ENCODE data around the gene FGFR3.

Gene FGFR3

GRCh38 chr4:1830642-1831228, 37.6 kb downstream of the FGFR3 start:
- Histone ChIP-seq H3K79me2 (ENCODE audit: insufficient read depth, low read depth) (no peaks in the 10 kb centered on the region), H4K20me1 (ENCODE audit: insufficient read depth) (no peaks in the 10 kb centered on the region), H3K4me3 (IDR thresholded peaks at IDR 0.05; ENCODE audit: insufficient read depth, low read depth, low read length) (no peak overlapping the region), H2AFZ (ENCODE audit: low read depth) (no peak overlapping the region), H3K27me3 (ENCODE audit: insufficient read depth, low read depth) (no peaks in the 10 kb centered on the region), H3K27ac (no peak overlapping the region), H3K9ac (no peak overlapping the region), H3K4me1 (ENCODE audit: low read depth, poor library complexity, severe bottlenecking) (no peaks in the 10 kb centered on the region), H3K36me3 (ENCODE audit: insufficient read depth) (no peaks in the 10 kb centered on the region), H3K4me2 (no peak overlapping the region)
- TF ChIP-seq CTCF (conservative IDR thresholded peaks at IDR 0.05; ENCODE audit: low read depth, low read length) = no peak

- Histone ChIP-seq H3K27me3 (ENCODE audit: insufficient read depth, low read depth) (no peaks in the 10 kb centered on the region), H3K9ac (no peak overlapping the region), H3K79me2 (ENCODE audit: insufficient read depth, low read depth) (no peaks in the 10 kb centered on the region), H4K20me1 (ENCODE audit: insufficient read depth) (no peaks in the 10 kb centered on the region), H3K4me2 (no peak overlapping the region), H3K36me3 (ENCODE audit: insufficient read depth) (no peaks in the 10 kb centered on the region), H3K4me3 (IDR thresholded peaks at IDR 0.05; ENCODE audit: insufficient read depth, low read depth, low read length) (no peak overlapping the region), H3K4me1 (ENCODE audit: low read depth, poor library complexity, severe bottlenecking) (no peaks in the 10 kb centered on the region), H3K27ac (no peak overlapping the region), H2AFZ (ENCODE audit: low read depth) (no peak overlapping the region)
- TF ChIP-seq CTCF (conservative IDR thresholded peaks at IDR 0.05; ENCODE audit: low read depth, low read length) = no peak
Measured at GRCh38 chr4:1831331-1831730, 38.2 kb downstream of the FGFR3 start.

GRCh38 chr4:1832690-1833089, 39.6 kb downstream of the FGFR3 start:
- Histone ChIP-seq H3K27me3 (ENCODE audit: insufficient read depth, low read depth) (no peaks in the 10 kb centered on the region), H3K36me3 (ENCODE audit: insufficient read depth) (no peaks in the 10 kb centered on the region), H3K79me2 (ENCODE audit: insufficient read depth, low read depth) (no peaks in the 10 kb centered on the region), H4K20me1 (ENCODE audit: insufficient read depth) (no peaks in the 10 kb centered on the region), H3K9ac (no peak overlapping the region), H3K4me3 (IDR thresholded peaks at IDR 0.05; ENCODE audit: insufficient read depth, low read depth, low read length) (no peak overlapping the region), H2AFZ (ENCODE audit: low read depth) (no peak overlapping the region), H3K4me2 (no peak overlapping the region), H3K4me1 (ENCODE audit: low read depth, poor library complexity, severe bottlenecking) (no peaks in the 10 kb centered on the region), H3K27ac (no peak overlapping the region)
- TF ChIP-seq CTCF (conservative IDR thresholded peaks at IDR 0.05; ENCODE audit: low read depth, low read length) = no peak

GRCh38 chr4:1833307-1834046, 40.4 kb downstream of the FGFR3 start:
- no peaks in the 10 kb centered on the region for H3K36me3 ChIP-seq (ENCODE audit: insufficient read depth)
- H3K27ac ChIP-seq = no peak overlapping the region

More at GRCh38 chr4:1833307-1834046, 40.4 kb downstream of the FGFR3 start:
- no peak for TF ChIP-seq CTCF (conservative IDR thresholded peaks at IDR 0.05; ENCODE audit: low read depth, low read length)
- Histone ChIP-seq H2AFZ (ENCODE audit: low read depth) (no peak overlapping the region), H3K4me1 (ENCODE audit: low read depth, poor library complexity, severe bottlenecking) (no peaks in the 10 kb centered on the region), H3K4me3 (IDR thresholded peaks at IDR 0.05; ENCODE audit: insufficient read depth, low read depth, low read length) (no peak overlapping the region), H3K9ac (no peak overlapping the region), H3K27me3 (ENCODE audit: insufficient read depth, low read depth) (no peaks in the 10 kb centered on the region), H3K79me2 (ENCODE audit: insufficient read depth, low read depth) (no peaks in the 10 kb centered on the region), H4K20me1 (ENCODE audit: insufficient read depth) (no peaks in the 10 kb centered on the region), H3K4me2 (no peak overlapping the region)
